Nephron (organoid): ENCODE results near the gene GNLY.

Source experiments
- H3K27ac Mint-ChIP-seq, 3 experiments: 2 replicates each; pipeline ENCODE4 v1.8.0; 2020; ENCODE audit warnings: mixed read lengths in 3 of 3, mild to moderate bottlenecking in 2 of 3, moderate library complexity in 1 of 3
- H3K27me3 Mint-ChIP-seq: 2 replicates; pipeline ENCODE4 v1.8.0; 2021; ENCODE audit warnings: low read depth, mild to moderate bottlenecking, moderate library complexity, mixed read lengths
- H3K36me3 Mint-ChIP-seq: 2 replicates; pipeline ENCODE4 v1.8.0; 2020; ENCODE audit warnings: low read depth, mixed read lengths
- H3K4me1 Mint-ChIP-seq: 2 replicates; pipeline ENCODE4 v1.8.0; 2020; ENCODE audit warnings: mixed read lengths
- H3K4me3 Mint-ChIP-seq, 3 experiments: 2 replicates each; pipeline ENCODE4 v1.8.0; 2020; ENCODE audit warnings: mild to moderate bottlenecking in 3 of 3, mixed read lengths in 3 of 3, moderate library complexity in 2 of 3
- H3K9me3 Mint-ChIP-seq: 2 replicates; pipeline ENCODE4 v1.8.0; 2020; ENCODE audit warnings: mixed read lengths
- CTCF ChIP-seq, 3 experiments: fragments of 200-600 bp; sonication (generic); IDR thresholded peaks; one replicate each; pipeline ENCODE4 v1.5.0; 2021; ENCODE audit warnings: antibody characterized with exemption in 3 of 3; ENCODE audit not compliant: unreplicated experiment in 3 of 3

Gene GNLY

GRCh38 chr2:85725451-85725850 is 31.3 kb downstream of the GNLY start:
- Mint-ChIP-seq H3K9me3 (peaks cover 4% of the 10 kb centered on the region), H3K4me1 (peaks cover 16% of the 10 kb centered on the region), H3K4me3 (no peak overlapping the region), H3K27ac (peak overlapping the region; percentile 7 to 22 (median 22)), H3K36me3 (no peaks in the 10 kb centered on the region), H3K27me3 (peaks cover 20% of the 10 kb centered on the region)
- TF ChIP-seq CTCF (IDR thresholded peaks at IDR 0.05; ENCODE audit: unreplicated experiment in 3 of 3), result no peak

- Mint-ChIP-seq H3K4me1 (peaks cover 28% of the 10 kb centered on the region), H3K4me3 (no peak overlapping the region), H3K9me3 (no peaks in the 10 kb centered on the region), H3K27me3 (peaks cover 20% of the 10 kb centered on the region), H3K27ac (no peak overlapping the region), H3K36me3 (no peaks in the 10 kb centered on the region)
- no peak for TF ChIP-seq CTCF (IDR thresholded peaks at IDR 0.05; ENCODE audit: unreplicated experiment in 3 of 3)
These were observed 33.6 kb downstream of the GNLY start for GRCh38 chr2:85727798-85728197.

GRCh38 chr2:85728342-85728741 is 34.2 kb downstream of the GNLY start:
- Mint-ChIP-seq H3K36me3 (no peaks in the 10 kb centered on the region), H3K4me1 (peaks cover 34% of the 10 kb centered on the region), H3K4me3 (no peak overlapping the region), H3K9me3 (no peaks in the 10 kb centered on the region), H3K27ac (no peak overlapping the region), H3K27me3 (peaks cover 19% of the 10 kb centered on the region)
- no peak for TF ChIP-seq CTCF (IDR thresholded peaks at IDR 0.05; ENCODE audit: unreplicated experiment in 3 of 3)

- Mint-ChIP-seq H3K9me3 (no peaks in the 10 kb centered on the region), H3K4me3 (no peak overlapping the region), H3K36me3 (no peaks in the 10 kb centered on the region), H3K27me3 (peaks cover 15% of the 10 kb centered on the region), H3K4me1 (peaks cover 42% of the 10 kb centered on the region), H3K27ac (peak overlapping the region in 1 of 3 experiments; percentile 58)
- peak; percentile 94 to 97 (median 96) for TF ChIP-seq CTCF (IDR thresholded peaks at IDR 0.05; ENCODE audit: unreplicated experiment in 3 of 3)
These were observed 35.0 kb downstream of the GNLY start for GRCh38 chr2:85728883-85729824.

- peaks cover 17% of the 10 kb centered on the region for H3K27me3 Mint-ChIP-seq
- no peaks in the 10 kb centered on the region for H3K9me3 Mint-ChIP-seq
- H3K4me3 Mint-ChIP-seq, result no peak overlapping the region
- no peak for TF ChIP-seq CTCF (IDR thresholded peaks at IDR 0.05; ENCODE audit: unreplicated experiment in 3 of 3)
- no peaks in the 10 kb centered on the region for H3K36me3 Mint-ChIP-seq
- no peak overlapping the region for H3K27ac Mint-ChIP-seq
- H3K4me1 Mint-ChIP-seq, result peaks cover 50% of the 10 kb centered on the region
These were observed 35.8 kb downstream of the GNLY start for GRCh38 chr2:85729825-85730510.
